ENCODE measurements around the gene KCNK5.

KCNK5 gene

DNA sequence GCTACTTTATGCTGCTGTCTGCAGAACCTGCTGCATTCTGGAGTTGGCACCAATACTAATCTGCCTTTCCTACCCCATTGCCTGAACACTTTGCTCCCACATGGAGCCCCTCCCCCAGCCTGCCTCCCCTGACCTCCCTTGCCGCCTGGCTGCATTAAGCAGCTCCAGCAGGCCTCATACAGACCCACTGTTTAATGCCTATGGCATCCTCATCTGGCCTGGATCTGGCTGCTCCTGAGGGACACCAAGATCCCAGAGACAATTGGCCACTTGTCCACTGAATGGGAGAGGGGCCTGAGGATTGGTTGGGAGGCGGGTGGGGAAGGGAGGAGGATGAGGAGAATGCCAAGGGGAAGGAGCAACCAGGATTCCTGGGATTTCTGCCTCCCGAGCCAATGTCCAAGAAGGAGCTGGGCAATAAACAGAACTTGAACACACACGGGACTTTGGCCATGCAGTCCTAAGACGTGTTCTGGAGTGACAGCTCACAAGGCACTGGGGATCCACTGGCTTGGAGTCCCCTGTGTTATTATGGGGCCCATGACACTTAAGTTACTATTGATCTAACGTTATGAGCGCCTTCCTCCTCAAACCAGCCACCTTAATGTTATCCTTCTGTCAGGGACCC, 10.4 kb upstream of the KCNK5 start:
- no peaks in the 10 kb centered on the region for H3K9me3 ChIP-seq (ENCODE audit: insufficient read depth, low read length)
- no peak overlapping the region for H3K27ac ChIP-seq (ENCODE audit: low read depth, low read length)
- no peak overlapping the region for H3K4me2 ChIP-seq (ENCODE audit: low read depth, low read length, poor library complexity, severe bottlenecking)
- no peaks in the 10 kb centered on the region for H3K79me2 ChIP-seq (ENCODE audit: insufficient read depth, low read length)
- no peaks in the 10 kb centered on the region for H3F3A ChIP-seq (ENCODE audit: insufficient read depth)
- no peaks in the 10 kb centered on the region for H3K36me3 ChIP-seq (ENCODE audit: low read length)
- no peak overlapping the region for H3K9ac ChIP-seq (ENCODE audit: low read length)
- H4K20me1 ChIP-seq (ENCODE audit: low read depth, low read length): no peaks in the 10 kb centered on the region
- no peak overlapping the region for H2AFZ ChIP-seq (ENCODE audit: low read depth, low read length, severe bottlenecking)
- no peaks in the 10 kb centered on the region for H3K27me3 ChIP-seq (ENCODE audit: low read length)
- H3K9me2 ChIP-seq (replicated peaks; ENCODE audit: insufficient read depth, low read length): no peaks in the 10 kb centered on the region
- H3K4me3 ChIP-seq (ENCODE audit: insufficient read depth, low read length, poor library complexity, severe bottlenecking): no peak overlapping the region
- no peak for TF ChIP-seq CTCF (IDR thresholded peaks at IDR 0.05; ENCODE audit: insufficient read depth, low read length, poor library complexity, severe bottlenecking)
- TF ChIP-seq EZH2phosphoT487 (conservative IDR thresholded peaks at IDR 0.05; ENCODE audit: low read length): no peak

DNA sequence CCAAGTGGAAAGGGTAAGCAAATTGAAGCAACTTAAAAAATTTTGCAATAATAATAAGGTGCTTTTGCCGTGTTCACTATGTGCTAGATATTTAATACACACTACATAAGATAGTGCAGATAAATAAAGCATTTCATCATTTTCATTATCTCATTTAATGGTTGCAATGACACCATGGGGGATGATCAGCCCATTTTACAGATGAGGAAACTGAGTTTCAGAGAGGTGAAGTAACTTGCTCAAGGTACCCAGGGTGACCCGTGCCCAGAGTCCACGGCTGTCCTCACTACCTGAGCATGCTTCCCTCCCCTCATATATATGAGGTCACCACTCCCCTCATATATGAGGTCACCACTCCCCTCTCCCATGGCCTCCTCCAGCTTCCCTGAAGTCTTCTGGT, 7.5 kb upstream of the KCNK5 start:
- no peak for TF ChIP-seq EZH2phosphoT487 (conservative IDR thresholded peaks at IDR 0.05; ENCODE audit: low read length)
- TF ChIP-seq CTCF (IDR thresholded peaks at IDR 0.05; ENCODE audit: insufficient read depth, low read length, poor library complexity, severe bottlenecking): no peak
- Histone ChIP-seq H2AFZ (ENCODE audit: low read depth, low read length, severe bottlenecking) (no peak overlapping the region), H4K20me1 (ENCODE audit: low read depth, low read length) (no peaks in the 10 kb centered on the region), H3K27ac (ENCODE audit: low read depth, low read length) (no peak overlapping the region), H3K36me3 (ENCODE audit: low read length) (no peaks in the 10 kb centered on the region), H3K4me3 (ENCODE audit: insufficient read depth, low read length, poor library complexity, severe bottlenecking) (no peak overlapping the region), H3K79me2 (ENCODE audit: insufficient read depth, low read length) (no peaks in the 10 kb centered on the region), H3K27me3 (ENCODE audit: low read length) (no peaks in the 10 kb centered on the region), H3K9me2 (replicated peaks; ENCODE audit: insufficient read depth, low read length) (no peaks in the 10 kb centered on the region), H3F3A (ENCODE audit: insufficient read depth) (no peaks in the 10 kb centered on the region), H3K9ac (ENCODE audit: low read length) (no peak overlapping the region), H3K4me2 (ENCODE audit: low read depth, low read length, poor library complexity, severe bottlenecking) (no peak overlapping the region), H3K9me3 (ENCODE audit: insufficient read depth, low read length) (no peaks in the 10 kb centered on the region)

GRCh38 chr6:39233333-39233732, 4.1 kb upstream of the KCNK5 start:
- Histone ChIP-seq H3F3A (ENCODE audit: insufficient read depth) (no peaks in the 10 kb centered on the region), H3K4me3 (ENCODE audit: insufficient read depth, low read length, poor library complexity, severe bottlenecking) (no peak overlapping the region), H3K4me2 (ENCODE audit: low read depth, low read length, poor library complexity, severe bottlenecking) (no peak overlapping the region), H3K79me2 (ENCODE audit: insufficient read depth, low read length) (no peaks in the 10 kb centered on the region), H3K27ac (ENCODE audit: low read depth, low read length) (no peak overlapping the region), H3K27me3 (ENCODE audit: low read length) (no peaks in the 10 kb centered on the region), H3K36me3 (ENCODE audit: low read length) (no peaks in the 10 kb centered on the region), H4K20me1 (ENCODE audit: low read depth, low read length) (no peaks in the 10 kb centered on the region), H3K9ac (ENCODE audit: low read length) (no peak overlapping the region), H2AFZ (ENCODE audit: low read depth, low read length, severe bottlenecking) (no peak overlapping the region), H3K9me3 (ENCODE audit: insufficient read depth, low read length) (no peaks in the 10 kb centered on the region), H3K9me2 (replicated peaks; ENCODE audit: insufficient read depth, low read length) (no peaks in the 10 kb centered on the region)
- TF ChIP-seq EZH2phosphoT487 (conservative IDR thresholded peaks at IDR 0.05; ENCODE audit: low read length): no peak
- no peak for TF ChIP-seq CTCF (IDR thresholded peaks at IDR 0.05; ENCODE audit: insufficient read depth, low read length, poor library complexity, severe bottlenecking)
